Muscle of leg (tissue), 16 donors: Measurements from ENCODE around the gene LMO2. TPM values are rescaled to one million over a fixed set of nuclear protein-coding genes. Genes with fewer than 3 reads are reported as not detected.

Experiments
- DNase-seq: peaks from one replicate; pipeline ENCODE4 v3.0.0; 2013
- H3K27ac ChIP-seq: one replicate; pipeline ENCODE4 v1.5.1; 2013; ENCODE audit warnings: mild to moderate bottlenecking, low read length, control low read depth
- H3K27me3 ChIP-seq: one replicate; pipeline ENCODE4 v1.6.1; 2013; ENCODE audit warnings: low read length; ENCODE audit not compliant: control insufficient read depth, insufficient read depth
- H3K36me3 ChIP-seq: one replicate; pipeline ENCODE4 v1.6.1; 2013; ENCODE audit warnings: low read length; ENCODE audit not compliant: control insufficient read depth, insufficient read depth
- H3K4me1 ChIP-seq: one replicate; pipeline ENCODE4 v1.6.1; 2013; ENCODE audit warnings: low read length; ENCODE audit not compliant: control insufficient read depth, insufficient read depth
- H3K4me3 ChIP-seq: one replicate; pipeline ENCODE4 v1.5.1; 2013; ENCODE audit warnings: low read length, control low read depth
- H3K9me3 ChIP-seq: replicated peaks from 2 replicates; pipeline ENCODE4 v1.6.1; 2013; ENCODE audit warnings: low read depth, low read length; ENCODE audit not compliant: control insufficient read depth
- WGBS: methylation state at CpG from one replicate; pipeline ENCODE4 v1.1.5; 2013; ENCODE audit warnings: missing lambda C conversion rate; ENCODE audit not compliant: insufficient coverage; 5-methylcytosine and 5-hydroxymethylcytosine counted together
- long read RNA-seq, 11 donors: transcript quantifications; one replicate each; lab custom pipeline, GENCODE V29; 2026
- polyA plus RNA-seq, 8 donors: library from polyadenylated mRNA; unstranded; fragments of 120-200 nt; gene quantifications; one replicate each; pipeline versions ENCODE4 v1.2.1 to v1.2.3, GENCODE V29; 2013; ENCODE audit warnings: inconsistent platforms in 1 of 8, low replicate concordance in 1 of 8; ENCODE audit not compliant: insufficient read length in 8 of 8, insufficient read depth in 1 of 8
- total RNA-seq: library from RNA; stranded (reverse); fragments of 120-200 nt; gene quantifications from one replicate; pipeline ENCODE4 v1.2.4, GENCODE V29; 2013

The LMO2 gene
- total RNA-seq = 15.1 TPM
- 10 to 100 TPM; 13.7 to 20.6 (median 16.6) TPM for polyA plus RNA-seq
- long read RNA-seq, donor 1, partial matches to known transcripts = 0 of 2 reads
- long read RNA-seq, donor 1, other reads (novel, unspliced or antisense) = 0 of 2 reads
- long read RNA-seq, donor 2 = 0 reads
- long read RNA-seq, donor 3, transcript LMO2-202 (3 exons, 1,687 nt) = major isoform, 5 of 7 reads
- long read RNA-seq, donor 3, partial matches to known transcripts = 0 of 7 reads
- long read RNA-seq, donor 3, other reads (novel, unspliced or antisense) = 0 of 7 reads
- long read RNA-seq, donor 4, partial matches to known transcripts = 0 of 7 reads
- long read RNA-seq, donor 4, other reads (novel, unspliced or antisense) = 5 of 7 reads
- long read RNA-seq, donor 5, transcript LMO2-202 (3 exons, 1,687 nt) = major isoform, 13 of 18 reads
- long read RNA-seq, donor 5, transcript LMO2-204 (2 exons, 1,550 nt) = minor isoform, 5 of 18 reads
- long read RNA-seq, donor 5, partial matches to known transcripts = 0 of 18 reads
- long read RNA-seq, donor 5, other reads (novel, unspliced or antisense) = 0 of 18 reads
- long read RNA-seq, donor 6, transcript LMO2-202 (3 exons, 1,687 nt) = major isoform, 11 of 19 reads
- long read RNA-seq, donor 6, partial matches to known transcripts = 6 of 19 reads
- long read RNA-seq, donor 6, other reads (novel, unspliced or antisense) = 0 of 19 reads
- long read RNA-seq, donor 7, transcript LMO2-202 (3 exons, 1,687 nt) = major isoform, 5 of 7 reads
- long read RNA-seq, donor 7, partial matches to known transcripts = 0 of 7 reads
- long read RNA-seq, donor 7, other reads (novel, unspliced or antisense) = 0 of 7 reads
- long read RNA-seq, donor 8, transcript LMO2-202 (3 exons, 1,687 nt) = major isoform, 7 of 12 reads
- long read RNA-seq, donor 8, partial matches to known transcripts = 5 of 12 reads
- long read RNA-seq, donor 8, other reads (novel, unspliced or antisense) = 0 of 12 reads
- long read RNA-seq, donor 9, partial matches to known transcripts = 0 of 2 reads
- long read RNA-seq, donor 9, other reads (novel, unspliced or antisense) = 0 of 2 reads
- long read RNA-seq, donor 10, transcript LMO2-202 (3 exons, 1,687 nt) = major isoform, 6 of 16 reads
- long read RNA-seq, donor 10, partial matches to known transcripts = 0 of 16 reads
- long read RNA-seq, donor 10, other reads (novel, unspliced or antisense) = 10 of 16 reads
- long read RNA-seq, donor 11, partial matches to known transcripts = 5 of 10 reads
- long read RNA-seq, donor 11, other reads (novel, unspliced or antisense) = 0 of 10 reads

GRCh38 chr11:33891714-33892327 is at the start of gene LMO2:
LMO2 (minus strand) TSS chr11:33892076; CDS start chr11:33869716, 22,360 bp downstream.
- no peaks in the 10 kb centered on the region for H3K36me3 ChIP-seq
- 54% methylated on average over 8 of the region's 9 CpGs for WGBS
- peaks cover 3% of the 10 kb centered on the region for H3K4me1 ChIP-seq
- no peak within 1 kb of the TSS for H3K27ac ChIP-seq
- no peak within 1 kb of the TSS for H3K4me3 ChIP-seq
- H3K9me3 ChIP-seq = no peaks in the 10 kb centered on the region
- H3K27me3 ChIP-seq = no peaks in the 10 kb centered on the region
- DNase-seq = no peak

DNA sequence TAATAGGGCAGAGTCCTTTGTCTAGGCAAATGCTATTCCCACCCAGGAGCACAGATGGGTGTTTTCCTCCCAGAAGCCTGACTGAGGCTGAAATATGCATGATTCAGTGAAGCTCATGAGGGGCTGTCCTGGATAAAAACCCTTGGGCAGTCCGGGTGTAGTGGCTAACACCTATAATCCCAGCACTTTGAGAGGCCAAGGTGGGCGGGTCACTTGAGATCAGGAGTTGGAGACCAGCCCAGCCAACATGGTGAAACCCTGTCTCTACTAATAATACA is 48.6 kb upstream of the LMO2 start:
- H3K36me3 ChIP-seq = no peaks in the 10 kb centered on the region
- no CpG with 5 or more reads among the region's 2 CpGs for WGBS
- DNase-seq = no peak
- peaks cover 20% of the 10 kb centered on the region for H3K4me1 ChIP-seq
- no peaks in the 10 kb centered on the region for H3K27me3 ChIP-seq
- no peak overlapping the region for H3K4me3 ChIP-seq
- H3K27ac ChIP-seq = no peak overlapping the region
- H3K9me3 ChIP-seq = no peaks in the 10 kb centered on the region

- peak overlapping the region; percentile 48 for H3K27ac ChIP-seq
- no peaks in the 10 kb centered on the region for H3K36me3 ChIP-seq
- H3K4me1 ChIP-seq = peaks cover 27% of the 10 kb centered on the region
- DNase-seq = peak; percentile 74
- no peaks in the 10 kb centered on the region for H3K9me3 ChIP-seq
- H3K27me3 ChIP-seq = no peaks in the 10 kb centered on the region
- no peak overlapping the region for H3K4me3 ChIP-seq
- 48% methylated on average over 4 of the region's 15 CpGs for WGBS
Measured at GRCh38 chr11:33936725-33937604, 45.1 kb upstream of the LMO2 start.

- Histone ChIP-seq H3K27me3 (no peaks in the 10 kb centered on the region), H3K9me3 (no peaks in the 10 kb centered on the region), H3K36me3 (no peaks in the 10 kb centered on the region), H3K27ac (peak overlapping the region; percentile 10), H3K4me1 (peaks cover 26% of the 10 kb centered on the region), H3K4me3 (no peak overlapping the region)
- WGBS = 41% methylated on average over 7 of the region's 14 CpGs
- DNase-seq = peak; percentile 21
Measured at GRCh38 chr11:33935461-33936456, 43.9 kb upstream of the LMO2 start.

GRCh38 chr11:33935005-33935404 is 43.1 kb upstream of the LMO2 start:
- no peak overlapping the region for H3K4me3 ChIP-seq
- H3K9me3 ChIP-seq = no peaks in the 10 kb centered on the region
- 88% methylated on average over 2 of the region's 4 CpGs for WGBS
- no peaks in the 10 kb centered on the region for H3K27me3 ChIP-seq
- peaks cover 34% of the 10 kb centered on the region for H3K4me1 ChIP-seq
- DNase-seq = no peak
- H3K27ac ChIP-seq = no peak overlapping the region
- H3K36me3 ChIP-seq = no peaks in the 10 kb centered on the region

GRCh38 chr11:33934450-33934849 is 42.6 kb upstream of the LMO2 start:
- no peak overlapping the region for H3K4me3 ChIP-seq
- peaks cover 35% of the 10 kb centered on the region for H3K4me1 ChIP-seq
- WGBS = 55% methylated on average over 3 of the region's 3 CpGs
- no peaks in the 10 kb centered on the region for H3K36me3 ChIP-seq
- H3K27ac ChIP-seq = peak overlapping the region; percentile 17
- no peaks in the 10 kb centered on the region for H3K27me3 ChIP-seq
- DNase-seq = peak; percentile 30
- no peaks in the 10 kb centered on the region for H3K9me3 ChIP-seq

DNA sequence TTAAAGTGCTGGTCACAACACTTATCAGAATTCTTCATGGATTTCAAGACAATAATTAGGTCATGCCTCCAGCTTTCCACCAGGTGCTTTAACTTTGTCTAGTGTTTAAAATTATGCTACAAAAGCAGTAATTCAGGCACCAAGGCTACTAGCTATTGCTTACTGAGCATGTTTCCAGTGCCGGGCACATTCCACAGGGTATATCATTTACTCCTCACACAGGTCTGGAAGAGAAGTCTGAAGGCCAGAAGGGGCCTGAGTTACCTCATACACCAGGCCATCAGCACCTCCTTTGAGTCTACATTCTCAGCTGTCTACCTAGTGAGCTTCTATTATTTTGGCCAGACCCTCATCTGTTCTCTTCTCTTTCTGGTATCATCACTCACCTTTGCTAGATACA is 41.7 kb upstream of the LMO2 start:
- Histone ChIP-seq H3K9me3 (no peaks in the 10 kb centered on the region), H3K36me3 (no peaks in the 10 kb centered on the region), H3K4me1 (peaks cover 35% of the 10 kb centered on the region), H3K27ac (no peak overlapping the region), H3K27me3 (no peaks in the 10 kb centered on the region), H3K4me3 (no peak overlapping the region)
- WGBS = no CpG with 5 or more reads among the region's 1 CpG
- no peak for DNase-seq

GRCh38 chr11:33932721-33933120 is 40.8 kb upstream of the LMO2 start:
- no peaks in the 10 kb centered on the region for H3K27me3 ChIP-seq
- peaks cover 35% of the 10 kb centered on the region for H3K4me1 ChIP-seq
- no peaks in the 10 kb centered on the region for H3K9me3 ChIP-seq
- no peaks in the 10 kb centered on the region for H3K36me3 ChIP-seq
- WGBS = 71% methylated on average over 2 of the region's 5 CpGs
- H3K4me3 ChIP-seq = no peak overlapping the region
- no peak overlapping the region for H3K27ac ChIP-seq
- no peak for DNase-seq
